MM.1S (cell line): ENCODE data around the gene MARCKS.

Source experiments
- DNase-seq: peaks from one replicate; pipeline ENCODE4 v3.0.0-alpha.2; 2015
- H2AFZ ChIP-seq: fragments of 300-600 bp; sonication (generic); 2 replicates; pipeline ENCODE4 v1.6.0; 2016; ENCODE audit warnings: antibody characterized with exemption, low read length
- H3F3A ChIP-seq: fragments of 300-600 bp; sonication (generic); 2 replicates; pipeline ENCODE4 v1.6.1; 2016; ENCODE audit warnings: mild to moderate bottlenecking, antibody characterized with exemption, low read length, moderate library complexity, mixed read lengths; ENCODE audit not compliant: insufficient read depth
- H3K27ac ChIP-seq: fragments of 300-600 bp; sonication (generic); 2 replicates; pipeline ENCODE4 v1.5.1; 2016; ENCODE audit warnings: mild to moderate bottlenecking, low read length
- H3K27me3 ChIP-seq: fragments of 300-600 bp; sonication (generic); replicated peaks from 2 replicates; pipeline ENCODE4 v1.6.0; 2016; ENCODE audit warnings: low read length; ENCODE audit not compliant: insufficient read depth
- H3K36me3 ChIP-seq: fragments of 300-600 bp; sonication (generic); replicated peaks from 2 replicates; pipeline ENCODE4 v1.6.1; 2016; ENCODE audit warnings: mild to moderate bottlenecking, low read length, mixed read lengths; ENCODE audit not compliant: insufficient read depth
- H3K4me1 ChIP-seq: fragments of 300-600 bp; sonication (generic); 2 replicates; pipeline ENCODE4 v1.6.1; 2016; ENCODE audit warnings: low read length, mixed read lengths
- H3K4me2 ChIP-seq: fragments of 300-600 bp; sonication (generic); 2 replicates; pipeline ENCODE4 v1.6.0; 2016; ENCODE audit warnings: low read depth, low read length
- H3K4me3 ChIP-seq: fragments of 300-600 bp; sonication (generic); 2 replicates; pipeline ENCODE4 v1.5.1; 2016; ENCODE audit warnings: low read length, mixed read lengths
- H3K79me2 ChIP-seq: fragments of 300-600 bp; sonication (generic); 2 replicates; pipeline ENCODE4 v1.6.1; 2016; ENCODE audit warnings: mixed run types, low read length, mixed read lengths
- H3K9ac ChIP-seq: fragments of 300-600 bp; sonication (generic); 2 replicates; pipeline ENCODE4 v1.6.1; 2016; ENCODE audit warnings: low read length, mixed read lengths
- H3K9me2 ChIP-seq: fragments of 300-600 bp; sonication (generic); replicated peaks from 2 replicates; pipeline ENCODE4 v1.6.1; 2016; ENCODE audit warnings: mild to moderate bottlenecking, low read length, mixed read lengths; ENCODE audit not compliant: insufficient read depth
- H3K9me3 ChIP-seq: fragments of 300-600 bp; sonication (generic); replicated peaks from 2 replicates; pipeline ENCODE4 v1.6.1; 2016; ENCODE audit warnings: mild to moderate bottlenecking, low read length, mixed read lengths; ENCODE audit not compliant: insufficient read depth
- H4K20me1 ChIP-seq: fragments of 300-600 bp; sonication (generic); 2 replicates; pipeline ENCODE4 v1.6.1; 2016; ENCODE audit warnings: mild to moderate bottlenecking, low read length, moderate library complexity, mixed read lengths; ENCODE audit not compliant: insufficient read depth
- EZH2 ChIP-seq: fragments of 300-600 bp; sonication (generic); optimal IDR thresholded peaks from 2 replicates; pipeline ENCODE3; 2017; ENCODE audit warnings: low read depth, mild to moderate bottlenecking, antibody characterized with exemption, low read length, mixed read lengths
- EZH2phosphoT487 ChIP-seq: fragments of 300-600 bp; sonication (generic); IDR thresholded peaks from 2 replicates; pipeline ENCODE4 v1.6.1; 2018; ENCODE audit warnings: antibody characterized with exemption, low read length
- TF ChIP-seq, protein P1 (sequence below): fragments of 300-600 bp; sonication (generic); IDR thresholded peaks from 2 replicates; pipeline ENCODE4 v1.5.1; 2016; ENCODE audit warnings: antibody characterized with exemption, low read length, mixed read lengths

The MARCKS gene

DNA sequence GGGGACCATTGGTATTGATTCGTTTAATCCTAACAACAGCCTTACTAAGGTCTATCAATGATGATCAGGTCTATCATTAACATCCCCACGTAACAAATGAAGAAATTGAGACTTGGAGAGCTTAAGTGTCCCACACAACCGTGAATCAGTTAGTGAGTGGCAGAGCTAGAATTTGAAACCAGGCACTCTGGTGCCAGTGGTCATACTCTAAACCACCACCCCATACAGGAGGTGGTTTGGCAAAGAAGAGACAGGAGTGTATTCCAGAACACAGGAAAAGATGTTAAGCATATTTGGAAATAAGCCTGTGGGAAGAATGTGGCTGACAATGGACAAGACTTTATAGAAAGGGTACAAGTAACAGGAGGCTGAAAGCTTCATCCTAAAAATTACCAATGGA, 35.7 kb upstream of the MARCKS start:
- no peaks in the 10 kb centered on the region for H4K20me1 ChIP-seq
- H3K4me3 ChIP-seq = no peak overlapping the region
- DNase-seq = no peak
- H3K27ac ChIP-seq = no peak overlapping the region
- no peak overlapping the region for H3K4me2 ChIP-seq
- TF ChIP-seq, protein P1, sequence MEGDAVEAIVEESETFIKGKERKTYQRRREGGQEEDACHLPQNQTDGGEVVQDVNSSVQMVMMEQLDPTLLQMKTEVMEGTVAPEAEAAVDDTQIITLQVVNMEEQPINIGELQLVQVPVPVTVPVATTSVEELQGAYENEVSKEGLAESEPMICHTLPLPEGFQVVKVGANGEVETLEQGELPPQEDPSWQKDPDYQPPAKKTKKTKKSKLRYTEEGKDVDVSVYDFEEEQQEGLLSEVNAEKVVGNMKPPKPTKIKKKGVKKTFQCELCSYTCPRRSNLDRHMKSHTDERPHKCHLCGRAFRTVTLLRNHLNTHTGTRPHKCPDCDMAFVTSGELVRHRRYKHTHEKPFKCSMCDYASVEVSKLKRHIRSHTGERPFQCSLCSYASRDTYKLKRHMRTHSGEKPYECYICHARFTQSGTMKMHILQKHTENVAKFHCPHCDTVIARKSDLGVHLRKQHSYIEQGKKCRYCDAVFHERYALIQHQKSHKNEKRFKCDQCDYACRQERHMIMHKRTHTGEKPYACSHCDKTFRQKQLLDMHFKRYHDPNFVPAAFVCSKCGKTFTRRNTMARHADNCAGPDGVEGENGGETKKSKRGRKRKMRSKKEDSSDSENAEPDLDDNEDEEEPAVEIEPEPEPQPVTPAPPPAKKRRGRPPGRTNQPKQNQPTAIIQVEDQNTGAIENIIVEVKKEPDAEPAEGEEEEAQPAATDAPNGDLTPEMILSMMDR = no peak
- TF ChIP-seq EZH2phosphoT487 (no peak), EZH2 (no peak)
- no peaks in the 10 kb centered on the region for H3K9me3 ChIP-seq
- no peak overlapping the region for H2AFZ ChIP-seq
- H3K9me2 ChIP-seq = no peaks in the 10 kb centered on the region
- no peaks in the 10 kb centered on the region for H3K79me2 ChIP-seq
- no peak overlapping the region for H3K9ac ChIP-seq
- H3K36me3 ChIP-seq = no peaks in the 10 kb centered on the region
- H3K27me3 ChIP-seq = no peaks in the 10 kb centered on the region
- H3F3A ChIP-seq = no peaks in the 10 kb centered on the region
- no peaks in the 10 kb centered on the region for H3K4me1 ChIP-seq

DNA sequence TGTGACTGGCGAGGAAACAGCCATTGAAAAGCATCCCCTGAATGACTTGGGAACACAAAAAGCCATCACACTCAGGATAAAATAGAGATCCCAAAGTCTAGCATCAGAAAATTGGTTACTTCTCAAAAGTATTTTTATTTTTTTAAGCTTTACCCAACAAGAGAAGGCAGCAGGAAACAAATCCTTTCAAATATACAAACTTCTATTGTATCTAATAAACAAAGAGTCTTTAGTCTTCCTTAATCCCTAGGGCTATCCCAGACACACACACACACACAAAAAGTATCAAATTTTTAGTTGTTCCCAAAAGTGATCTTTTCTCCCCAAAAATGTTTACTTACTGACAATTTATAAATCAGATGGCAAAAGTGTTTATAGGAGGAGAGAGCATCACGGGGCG, 33.2 kb upstream of the MARCKS start:
- Histone ChIP-seq H3K27ac (no peak overlapping the region), H3K9me3 (no peaks in the 10 kb centered on the region), H2AFZ (no peak overlapping the region), H4K20me1 (no peaks in the 10 kb centered on the region), H3K9ac (no peak overlapping the region), H3K4me3 (no peak overlapping the region), H3K4me1 (no peaks in the 10 kb centered on the region), H3K79me2 (no peaks in the 10 kb centered on the region), H3K4me2 (no peak overlapping the region), H3K36me3 (no peaks in the 10 kb centered on the region), H3K27me3 (no peaks in the 10 kb centered on the region), H3F3A (no peaks in the 10 kb centered on the region), H3K9me2 (no peaks in the 10 kb centered on the region)
- TF ChIP-seq, protein P1 = no peak
- no peak for TF ChIP-seq EZH2phosphoT487
- TF ChIP-seq EZH2 = no peak
- no peak for DNase-seq

DNA sequence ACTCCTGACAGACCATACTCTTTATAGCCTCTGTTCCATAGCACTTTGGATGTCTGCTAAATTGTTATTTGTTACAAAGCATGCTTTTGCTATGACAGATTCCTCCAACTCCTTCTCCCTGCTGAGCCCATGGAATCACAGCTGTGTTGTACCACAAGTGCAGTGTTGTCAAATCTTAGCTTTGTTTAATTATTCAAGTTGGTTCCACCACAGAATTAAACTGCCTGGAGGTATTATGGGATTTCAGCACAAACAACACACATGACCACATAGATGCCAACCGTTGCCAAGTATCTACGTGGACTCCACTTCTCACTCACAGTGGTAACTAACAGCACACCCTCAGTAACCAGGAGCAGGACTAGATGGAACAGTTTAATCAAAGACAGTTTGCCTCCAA, 32.7 kb upstream of the MARCKS start:
- Histone ChIP-seq H3K36me3 (no peaks in the 10 kb centered on the region), H3K27ac (no peak overlapping the region), H3K4me1 (no peaks in the 10 kb centered on the region), H3F3A (no peaks in the 10 kb centered on the region), H4K20me1 (no peaks in the 10 kb centered on the region), H3K4me3 (no peak overlapping the region), H3K27me3 (no peaks in the 10 kb centered on the region), H3K9me3 (no peaks in the 10 kb centered on the region), H3K9me2 (no peaks in the 10 kb centered on the region), H2AFZ (no peak overlapping the region), H3K9ac (no peak overlapping the region), H3K79me2 (no peaks in the 10 kb centered on the region), H3K4me2 (no peak overlapping the region)
- no peak for DNase-seq
- TF ChIP-seq EZH2 (no peak), EZH2phosphoT487 (no peak)
- TF ChIP-seq, protein P1 = no peak
